Fibroblast of mammary gland (primary cell): Measurements from ENCODE around the gene FAAH.
"Not testable (repeated sequence)": the region's sequence is repeated elsewhere in the genome, so short reads cannot be mapped to it uniquely, and the experiment has no call there.

Source experiments
- DNase-seq: peaks from one replicate; pipeline ENCODE4 v3.0.0-alpha.2; 2010; ENCODE audit warnings: low read depth
- H3K4me3 ChIP-seq: 2 replicates; pipeline ENCODE4 v1.5.1; 2011; ENCODE audit warnings: low read depth, mild to moderate bottlenecking, low read length, moderate library complexity; ENCODE audit not compliant: control insufficient read depth
- TF ChIP-seq, protein P1 (sequence below): conservative IDR thresholded peaks from 2 replicates; pipeline ENCODE4 v1.5.1; 2011; ENCODE audit warnings: low read depth, low read length, inconsistent platforms; ENCODE audit not compliant: control insufficient read depth, insufficient read depth

Gene FAAH

DNA sequence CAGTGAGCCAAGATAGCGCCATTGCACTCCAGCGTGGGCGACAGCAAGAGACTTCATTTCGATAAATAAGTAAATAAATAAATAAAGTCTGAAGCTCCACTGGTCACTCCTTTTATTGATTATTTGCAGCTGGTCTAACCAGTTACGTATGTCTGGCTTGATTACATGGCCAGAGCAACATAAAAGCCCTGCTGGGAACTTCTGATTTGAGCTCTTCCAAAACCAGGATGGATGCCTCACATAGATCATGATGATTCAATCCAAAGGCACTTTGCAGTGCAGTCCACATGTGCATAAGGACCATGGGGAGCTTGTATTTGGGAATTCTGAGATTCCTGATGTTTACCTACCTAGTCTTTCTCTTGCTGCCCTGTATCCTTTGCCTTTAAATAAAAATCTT is 29.5 kb upstream of the FAAH start:
- H3K4me3 ChIP-seq, result no peak overlapping the region
- TF ChIP-seq, protein P1, sequence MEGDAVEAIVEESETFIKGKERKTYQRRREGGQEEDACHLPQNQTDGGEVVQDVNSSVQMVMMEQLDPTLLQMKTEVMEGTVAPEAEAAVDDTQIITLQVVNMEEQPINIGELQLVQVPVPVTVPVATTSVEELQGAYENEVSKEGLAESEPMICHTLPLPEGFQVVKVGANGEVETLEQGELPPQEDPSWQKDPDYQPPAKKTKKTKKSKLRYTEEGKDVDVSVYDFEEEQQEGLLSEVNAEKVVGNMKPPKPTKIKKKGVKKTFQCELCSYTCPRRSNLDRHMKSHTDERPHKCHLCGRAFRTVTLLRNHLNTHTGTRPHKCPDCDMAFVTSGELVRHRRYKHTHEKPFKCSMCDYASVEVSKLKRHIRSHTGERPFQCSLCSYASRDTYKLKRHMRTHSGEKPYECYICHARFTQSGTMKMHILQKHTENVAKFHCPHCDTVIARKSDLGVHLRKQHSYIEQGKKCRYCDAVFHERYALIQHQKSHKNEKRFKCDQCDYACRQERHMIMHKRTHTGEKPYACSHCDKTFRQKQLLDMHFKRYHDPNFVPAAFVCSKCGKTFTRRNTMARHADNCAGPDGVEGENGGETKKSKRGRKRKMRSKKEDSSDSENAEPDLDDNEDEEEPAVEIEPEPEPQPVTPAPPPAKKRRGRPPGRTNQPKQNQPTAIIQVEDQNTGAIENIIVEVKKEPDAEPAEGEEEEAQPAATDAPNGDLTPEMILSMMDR, result no peak
- peak; percentile 73 for DNase-seq

- H3K4me3 ChIP-seq, DNase-seq: not testable (repeated sequence)
Observed at GRCh38 chr1:46365796-46366195, 28.3 kb upstream of the FAAH start.

DNA sequence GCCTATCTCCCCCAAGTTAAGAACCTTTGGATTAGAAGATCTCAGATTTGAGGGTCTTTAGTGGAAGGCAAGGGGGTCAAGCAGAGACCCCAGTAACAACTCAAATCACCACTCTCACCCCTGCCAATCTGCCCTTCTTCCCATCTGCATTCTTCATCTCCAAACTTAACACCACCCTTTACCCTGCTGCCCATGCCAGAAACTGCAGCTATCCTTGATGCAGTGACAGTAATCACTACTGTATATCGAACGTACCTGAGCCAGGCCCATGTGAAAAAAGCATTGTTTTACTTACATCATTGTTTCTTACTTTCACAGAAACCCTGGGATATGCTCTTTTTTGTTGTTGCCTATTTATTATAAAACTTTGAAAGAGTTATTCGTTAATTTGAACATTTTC is 27.0 kb upstream of the FAAH start:
- TF ChIP-seq, protein P1, result no peak
- DNase-seq, result no peak
- no peak overlapping the region for H3K4me3 ChIP-seq

DNA sequence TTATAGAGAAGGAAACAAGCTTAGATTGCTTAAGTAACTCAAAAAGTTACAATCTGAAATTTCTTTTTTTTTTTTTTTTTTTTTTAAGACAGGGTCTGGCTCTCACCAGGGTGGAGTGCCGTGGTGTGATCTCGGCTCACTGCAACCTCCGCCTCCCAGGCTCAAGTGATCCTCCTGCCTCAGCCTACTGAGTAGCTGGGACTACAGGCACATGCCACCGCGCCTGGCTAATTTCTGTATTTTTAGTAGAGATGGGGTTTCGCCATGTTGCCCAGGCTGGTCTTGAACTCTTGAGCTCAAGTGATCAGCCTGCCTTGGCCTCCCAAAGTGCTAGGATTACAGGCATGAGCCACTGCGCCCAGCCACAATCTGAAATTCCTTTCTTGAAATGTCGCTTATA is 26.4 kb upstream of the FAAH start:
- not testable (repeated sequence) for DNase-seq, H3K4me3 ChIP-seq

DNA sequence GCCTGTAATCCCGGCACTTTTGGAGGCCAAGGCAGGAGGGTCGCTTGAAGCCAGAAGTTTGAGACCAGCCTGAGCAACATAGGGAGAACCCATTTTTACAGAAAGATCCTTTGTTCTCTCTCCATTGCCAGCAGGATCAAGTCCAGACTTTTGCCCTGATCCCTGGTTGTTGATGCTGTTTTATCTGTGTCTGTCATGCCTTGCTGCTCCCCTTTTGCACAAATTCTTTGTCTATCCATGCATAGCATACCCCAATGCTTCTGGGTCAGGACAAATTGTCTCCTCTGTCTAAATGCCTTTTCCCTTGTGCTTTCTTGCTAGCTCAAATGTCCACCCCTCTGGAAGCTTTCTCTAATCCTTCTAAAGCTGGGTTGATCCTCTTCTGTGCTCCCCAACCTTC is 25.3 kb upstream of the FAAH start:
- H3K4me3 ChIP-seq, result no peak overlapping the region
- TF ChIP-seq, protein P1, result no peak
- DNase-seq, result no peak

DNA sequence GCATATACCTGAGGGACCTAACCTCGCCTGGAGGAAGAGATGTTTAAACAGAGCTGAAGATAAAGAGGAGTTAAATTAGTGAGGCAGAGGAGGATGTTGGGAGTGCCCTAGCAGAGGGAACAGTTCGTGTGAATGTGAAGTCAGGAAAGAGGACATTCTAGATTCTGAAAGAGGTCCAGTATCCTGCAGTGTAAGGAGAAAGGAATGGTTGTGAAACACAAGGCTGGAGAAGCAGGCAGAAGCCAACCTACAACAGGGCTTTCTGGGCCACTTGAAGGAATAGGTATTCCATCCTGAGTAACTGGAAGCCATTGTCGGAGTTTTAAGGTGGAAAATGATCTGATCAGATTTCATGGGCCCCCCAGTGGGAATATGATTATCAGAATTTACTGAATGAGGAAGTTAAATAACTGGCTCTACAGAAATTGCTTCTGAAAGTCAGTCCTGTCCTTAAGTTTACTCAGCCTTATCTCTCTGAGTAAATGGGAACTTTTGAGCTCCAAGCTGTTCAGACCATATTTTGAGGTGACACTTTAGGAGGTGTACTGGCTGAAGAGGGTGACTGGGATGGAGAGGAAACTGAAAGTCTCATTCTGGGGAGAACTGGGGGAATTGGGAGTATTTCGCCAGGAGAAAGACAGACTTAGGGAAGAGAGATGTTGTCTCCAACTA is 24.4 kb upstream of the FAAH start:
- no peak overlapping the region for H3K4me3 ChIP-seq
- peak; percentile 22 for DNase-seq
- TF ChIP-seq, protein P1, result no peak

GRCh38 chr1:46370214-46370633 is 23.9 kb upstream of the FAAH start:
- TF ChIP-seq, protein P1, result no peak
- no peak overlapping the region for H3K4me3 ChIP-seq
- DNase-seq, result peak; percentile 60

- TF ChIP-seq, protein P1, result no peak
- no peak overlapping the region for H3K4me3 ChIP-seq
- no peak for DNase-seq
Observed at GRCh38 chr1:46372431-46372830, 21.7 kb upstream of the FAAH start.
